ENCODE measurements around the gene ORM2.

GRCh38 chr9:114319147-114319546 is 10.5 kb upstream of the ORM2 start:
- TF ChIP-seq CTCF (IDR thresholded peaks at IDR 0.05) (no peak), POLR2A (IDR thresholded peaks at IDR 0.05) (no peak)

Measured in sigmoid colon (tissue), 3 donors.